Activated CD4-positive, alpha-beta T cell treated with anti-CD3 and anti-CD28 coated beads for 36 hours (primary cell): ENCODE results near the gene CDC42BPB. TPM values are rescaled to one million over a fixed set of nuclear protein-coding genes. Genes with fewer than 3 reads are reported as not detected.

Experiments
- ATAC-seq: fragments of 200-7000 bp; cut with Tn5 transposase; one replicate; pipeline ENCODE4 v1.10.0; 2021; ENCODE audit warnings: mild to moderate bottlenecking, moderate library complexity
- CTCF ChIA-PET: fragments of 350-600 bp; sonication (Branson Sonifier 250); formaldehyde crosslinking; loops from one replicate; lab custom pipeline; 2021; ENCODE audit warnings: antibody characterized with exemption; lab: Charles Lee
- POLR2A ChIA-PET: fragments of 350-600 bp; sonication (Branson Sonifier 250); formaldehyde crosslinking; loops from one replicate; lab custom pipeline; 2021; ENCODE audit warnings: antibody characterized with exemption, inconsistent platforms; lab: Charles Lee
- DNase-seq: peaks from one replicate; pipeline ENCODE4 v3.0.0-alpha.2; 2020
- H3K27ac Mint-ChIP-seq: one replicate; pipeline ENCODE4 v1.8.0; 2021; ENCODE audit warnings: mixed read lengths
- H3K27me3 Mint-ChIP-seq: one replicate; pipeline ENCODE4 v1.8.0; 2021; ENCODE audit warnings: mixed read lengths
- H3K36me3 Mint-ChIP-seq: one replicate; pipeline ENCODE4 v1.8.0; 2021; ENCODE audit warnings: low read depth, mixed read lengths
- H3K4me1 Mint-ChIP-seq: one replicate; pipeline ENCODE4 v1.8.0; 2021; ENCODE audit warnings: mixed read lengths
- H3K4me3 Mint-ChIP-seq: one replicate; pipeline ENCODE4 v1.8.0; 2021; ENCODE audit warnings: mild to moderate bottlenecking, moderate library complexity, mixed read lengths
- H3K9me3 Mint-ChIP-seq: one replicate; pipeline ENCODE4 v1.8.0; 2021; ENCODE audit warnings: low read depth, mixed read lengths
- intact Hi-C, 2 experiments: fragments of 100-400 bp; cut with DNase I in 1 of 2; cut with micrococcal nuclease in 1 of 2; formaldehyde crosslinking; loops; one replicate each; pipeline versions ENCODE4 v1.14.2 to v1.15.1; 2022 to 2024; cut with DNase I, micrococcal nuclease
- total RNA-seq, 2 experiments: library from RNA; stranded (reverse); gene quantifications; one replicate each; pipeline ENCODE4 v1.2.3, GENCODE V29; 2021

The CDC42BPB gene
- total RNA-seq, 2 experiments from 2014 or later: 4.0 to 4.4 TPM

DNA sequence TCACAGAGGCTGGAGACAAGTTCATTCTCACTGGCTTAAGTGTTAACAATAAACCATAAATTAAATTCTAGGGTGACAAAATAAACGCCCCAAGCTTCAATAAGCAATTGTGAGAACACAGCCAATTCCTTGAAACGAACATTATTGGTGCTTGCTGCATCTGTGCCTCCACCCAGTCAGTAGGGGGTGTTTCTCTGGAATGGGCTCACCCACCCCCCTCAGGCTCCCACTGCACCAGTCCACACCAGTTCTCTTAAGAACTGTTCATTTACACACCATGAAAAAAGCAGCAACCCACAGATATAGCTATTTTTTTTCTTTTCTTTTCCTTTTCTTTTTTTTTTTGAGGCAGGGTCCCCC is 34.7 kb downstream of the CDC42BPB start:
- ChIA-PET POLR2A (no interaction called here), CTCF (no interaction called here)
- no peaks in the 10 kb centered on the region for H3K4me1 Mint-ChIP-seq
- no peak overlapping the region for H3K4me3 Mint-ChIP-seq
- no peaks in the 10 kb centered on the region for H3K36me3 Mint-ChIP-seq
- H3K9me3 Mint-ChIP-seq: no peaks in the 10 kb centered on the region
- intact Hi-C loops: no loop called here
- no peak overlapping the region for H3K27ac Mint-ChIP-seq
- ATAC-seq (no peak), DNase-seq (no peak)
- H3K27me3 Mint-ChIP-seq: peaks cover 9% of the 10 kb centered on the region

DNA sequence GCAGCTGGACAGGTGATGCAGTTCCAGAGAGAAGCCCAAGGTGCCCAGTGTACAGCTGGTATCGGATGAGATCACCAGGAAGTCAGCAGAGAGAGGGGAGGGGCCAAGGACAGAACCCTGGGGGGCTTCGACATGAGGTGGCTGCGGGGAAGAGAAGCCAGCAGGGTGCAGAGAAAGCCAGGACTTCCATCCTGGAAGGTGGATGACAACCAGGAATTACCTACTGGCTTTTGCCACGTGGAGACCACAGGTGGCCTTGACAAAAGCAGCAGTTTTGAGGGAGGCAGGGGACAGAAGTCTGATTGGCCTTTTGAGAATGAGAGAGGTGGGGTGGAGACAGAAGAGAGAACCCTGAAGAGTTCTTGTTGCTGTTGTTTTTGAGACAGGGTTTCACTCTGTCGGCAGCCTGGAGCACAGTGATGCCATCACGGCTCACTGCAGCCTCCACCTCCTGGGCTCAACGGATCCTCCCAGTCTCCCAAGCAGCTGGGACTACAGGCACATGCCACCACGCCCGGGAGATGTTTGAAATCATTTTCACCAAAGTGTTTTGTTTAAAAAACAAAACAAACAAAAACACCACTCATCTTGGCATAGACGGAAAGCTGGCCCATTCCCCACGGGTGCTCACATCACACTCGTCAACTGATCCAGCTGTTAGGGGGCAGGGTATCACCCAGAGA is 35.2 kb downstream of the CDC42BPB start:
- ChIA-PET POLR2A (no interaction called here), CTCF (no interaction called here)
- intact Hi-C loops: no loop called here
- Mint-ChIP-seq H3K27ac (no peak overlapping the region), H3K9me3 (no peaks in the 10 kb centered on the region), H3K27me3 (peaks cover 9% of the 10 kb centered on the region), H3K4me1 (no peaks in the 10 kb centered on the region), H3K36me3 (no peaks in the 10 kb centered on the region), H3K4me3 (no peak overlapping the region)
- no peak for ATAC-seq
- no peak for DNase-seq

DNA sequence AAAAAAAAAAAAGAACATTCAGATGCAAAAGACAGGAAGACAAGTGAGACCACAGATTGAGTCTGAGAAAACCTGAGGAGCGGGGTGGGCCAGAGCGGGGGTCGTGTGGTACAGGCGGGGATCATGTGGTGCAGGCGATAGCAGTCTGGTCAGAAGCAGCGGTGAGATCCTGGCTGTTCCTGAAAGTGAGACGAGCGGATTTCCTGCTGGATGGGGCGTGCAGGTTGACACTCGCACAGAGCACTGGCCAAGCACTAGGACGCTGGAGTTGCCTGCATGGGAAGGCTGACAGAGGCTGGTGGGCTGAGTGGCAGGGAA is 35.7 kb downstream of the CDC42BPB start:
- no peaks in the 10 kb centered on the region for H3K4me1 Mint-ChIP-seq
- peaks cover 6% of the 10 kb centered on the region for H3K27me3 Mint-ChIP-seq
- POLR2A ChIA-PET: no interaction called here
- DNase-seq (no peak), ATAC-seq (no peak)
- intact Hi-C loops: no loop called here
- CTCF ChIA-PET: no interaction called here
- no peaks in the 10 kb centered on the region for H3K9me3 Mint-ChIP-seq
- H3K4me3 Mint-ChIP-seq: no peak overlapping the region
- no peaks in the 10 kb centered on the region for H3K36me3 Mint-ChIP-seq
- no peak overlapping the region for H3K27ac Mint-ChIP-seq

DNA sequence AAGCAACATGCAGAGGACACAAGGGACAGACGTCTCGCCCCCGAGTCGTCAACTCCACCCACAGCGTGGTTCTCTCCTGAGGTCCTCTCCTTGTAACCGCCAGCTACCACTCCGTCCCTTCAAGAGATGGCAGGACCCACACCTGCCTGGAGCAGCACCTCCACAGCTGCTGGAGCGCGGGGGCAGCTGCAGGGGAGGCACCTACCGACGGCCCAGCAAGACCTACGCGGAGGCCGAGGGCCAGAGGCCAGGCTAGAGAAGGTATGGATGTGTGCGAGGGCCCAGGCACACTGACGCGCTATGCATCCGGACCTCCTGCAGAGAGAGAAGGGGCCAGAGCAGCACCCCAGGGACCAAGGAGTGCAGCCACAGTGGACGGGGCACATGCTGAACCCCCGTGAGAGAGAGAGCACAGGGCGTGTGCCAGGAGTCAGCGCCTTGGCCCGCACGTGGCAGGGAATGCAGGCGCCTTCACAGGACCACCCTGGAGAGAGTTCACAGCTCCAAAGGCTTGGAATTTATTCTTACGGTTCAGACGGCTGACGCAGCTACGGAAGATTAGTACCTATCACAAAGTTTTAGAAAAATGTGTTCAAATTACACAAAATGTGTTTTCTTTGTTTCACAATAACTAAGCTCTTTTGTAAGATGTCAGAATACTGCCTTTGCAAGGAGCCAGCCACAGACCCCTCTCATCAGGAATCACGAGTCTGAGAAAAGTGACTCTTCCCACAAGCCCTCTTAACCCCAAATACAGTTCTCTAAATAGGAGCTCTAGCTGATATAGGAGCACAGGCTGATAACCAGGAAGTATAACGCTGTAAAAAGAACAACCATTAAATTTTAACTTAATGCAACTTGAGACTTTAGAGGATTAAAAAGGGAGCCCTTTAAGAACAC is 36.8 kb downstream of the CDC42BPB start:
- intact Hi-C loops: no loop called here
- POLR2A ChIA-PET: no interaction called here
- no peak for DNase-seq
- Mint-ChIP-seq H3K9me3 (no peaks in the 10 kb centered on the region), H3K4me1 (no peaks in the 10 kb centered on the region), H3K27me3 (peaks cover 6% of the 10 kb centered on the region), H3K27ac (no peak overlapping the region), H3K4me3 (no peak overlapping the region), H3K36me3 (no peaks in the 10 kb centered on the region)
- no peak for ATAC-seq
- CTCF ChIA-PET: interaction anchor here (1.0 kb wide), 1 partner anchor 82 kb away, joined by 3 read pairs; no protein-coding TSS in a partner anchor

DNA sequence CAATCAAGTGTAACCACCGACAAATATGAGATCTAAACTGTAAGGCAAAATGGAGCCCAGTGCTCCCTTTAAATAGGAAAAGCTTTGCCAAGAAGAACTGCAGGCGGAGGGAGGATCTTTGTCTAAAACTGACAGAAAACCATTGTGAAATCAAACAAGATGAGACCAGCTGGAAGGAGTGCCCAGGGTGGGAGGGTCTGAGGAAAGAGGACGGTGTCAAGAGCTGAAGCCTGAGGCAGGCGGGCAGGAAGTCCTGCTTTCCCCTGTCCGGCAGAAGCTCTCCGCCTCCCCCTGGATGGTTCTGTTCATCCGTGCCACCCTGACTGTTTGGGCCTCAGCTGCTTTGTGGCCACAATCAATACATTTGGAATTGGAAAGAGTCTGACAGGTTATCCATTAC is 37.5 kb downstream of the CDC42BPB start:
- POLR2A ChIA-PET: no interaction called here

DNA sequence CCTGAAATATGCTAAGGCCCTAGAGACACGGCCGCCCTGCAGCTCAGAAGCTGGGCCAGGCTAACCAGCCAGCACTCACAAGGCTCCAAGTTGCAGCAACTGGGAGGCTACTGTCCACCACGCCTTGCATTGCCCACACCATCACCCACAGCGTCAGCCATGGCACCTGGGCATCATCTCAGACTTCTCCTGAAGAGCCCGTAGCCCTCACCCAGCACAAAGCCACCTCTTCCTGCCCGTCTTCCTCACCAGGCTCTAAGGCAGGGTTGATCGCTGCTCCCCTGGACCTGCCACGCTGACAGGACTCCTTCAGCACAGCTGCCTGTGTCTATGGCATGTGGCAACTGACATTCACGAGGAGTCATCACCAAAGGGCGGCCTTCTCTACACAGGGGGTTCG is 38.1 kb downstream of the CDC42BPB start:
- peaks cover 8% of the 10 kb centered on the region for H3K4me1 Mint-ChIP-seq
- no peak for DNase-seq
- intact Hi-C loops: no loop called here
- no peak for ATAC-seq
- no peaks in the 10 kb centered on the region for H3K36me3 Mint-ChIP-seq
- H3K4me3 Mint-ChIP-seq: no peak overlapping the region
- POLR2A ChIA-PET: no interaction called here
- CTCF ChIA-PET: no interaction called here
- peaks cover 6% of the 10 kb centered on the region for H3K27me3 Mint-ChIP-seq
- H3K27ac Mint-ChIP-seq: no peak overlapping the region
- no peaks in the 10 kb centered on the region for H3K9me3 Mint-ChIP-seq

More for the DNA sequence above, 37.5 kb downstream of the CDC42BPB start:
- DNase-seq (no peak), ATAC-seq (no peak)
- Mint-ChIP-seq H3K27me3 (peaks cover 6% of the 10 kb centered on the region), H3K36me3 (no peaks in the 10 kb centered on the region), H3K9me3 (no peaks in the 10 kb centered on the region), H3K4me1 (peaks cover 2% of the 10 kb centered on the region), H3K4me3 (no peak overlapping the region), H3K27ac (no peak overlapping the region)
- intact Hi-C loops: no loop called here
- CTCF ChIA-PET: interaction anchor here (1.0 kb wide), 1 partner anchor 82 kb away, joined by 3 read pairs; no protein-coding TSS in a partner anchor

DNA sequence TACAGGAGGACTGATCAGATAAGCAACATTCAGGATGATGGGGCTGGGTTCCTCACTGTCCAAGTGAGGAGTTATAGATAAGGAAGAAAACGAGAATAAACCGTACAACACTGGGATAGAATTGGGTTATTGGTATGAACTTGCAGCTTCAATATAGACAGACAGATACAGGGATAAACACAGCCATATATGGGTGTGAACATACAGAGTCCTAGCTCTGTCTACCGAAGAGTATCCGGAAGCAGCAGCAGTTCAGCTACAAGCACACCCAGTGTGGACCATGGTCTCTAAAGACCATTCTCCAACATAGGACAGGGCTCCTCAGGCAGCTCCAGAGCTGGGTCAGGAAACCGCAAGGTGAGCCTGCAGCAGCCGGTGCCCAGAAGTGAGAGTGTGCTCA is 40.8 kb downstream of the CDC42BPB start:
- ChIA-PET POLR2A (no interaction called here), CTCF (interaction anchor here (0.6 kb wide), 1 partner anchor 920 kb away, joined by 3 read pairs; no protein-coding TSS in a partner anchor)
- H3K27ac Mint-ChIP-seq: no peak overlapping the region
- no peaks in the 10 kb centered on the region for H3K9me3 Mint-ChIP-seq
- no peak overlapping the region for H3K4me3 Mint-ChIP-seq
- intact Hi-C loops: no loop called here
- ATAC-seq: no peak
- H3K36me3 Mint-ChIP-seq: no peaks in the 10 kb centered on the region
- H3K27me3 Mint-ChIP-seq: no peaks in the 10 kb centered on the region
- peaks cover 8% of the 10 kb centered on the region for H3K4me1 Mint-ChIP-seq
- no peak for DNase-seq

DNA sequence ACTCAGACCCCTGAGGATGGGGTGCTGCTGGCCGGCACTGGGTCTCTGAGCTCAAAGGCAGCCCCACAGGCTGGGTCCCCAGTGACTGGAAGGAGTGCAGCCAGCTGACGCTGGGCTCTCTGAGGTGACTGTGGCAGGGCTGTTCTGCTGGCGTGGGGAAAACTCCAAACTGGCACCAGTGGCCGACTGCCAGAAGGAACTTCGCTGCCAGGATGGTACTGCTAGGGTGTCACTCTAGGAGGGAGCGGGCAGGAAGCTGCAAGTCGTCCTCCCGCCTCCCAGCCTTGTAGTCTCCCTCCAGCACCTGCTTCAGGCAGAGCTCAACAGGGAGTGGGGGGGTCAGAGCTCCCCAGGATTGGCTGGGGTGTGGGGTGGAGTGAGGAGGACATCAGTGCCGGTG is 41.3 kb downstream of the CDC42BPB start:
- Mint-ChIP-seq H3K9me3 (no peaks in the 10 kb centered on the region), H3K4me3 (no peak overlapping the region), H3K36me3 (no peaks in the 10 kb centered on the region), H3K4me1 (peaks cover 8% of the 10 kb centered on the region), H3K27ac (no peak overlapping the region), H3K27me3 (no peaks in the 10 kb centered on the region)
- ATAC-seq: no peak
- ChIA-PET CTCF (interaction anchor here (0.6 kb wide), 2 partner anchors 321 to 921 kb away, joined by 3 read pairs; no protein-coding TSS in a partner anchor), POLR2A (no interaction called here)
- DNase-seq: no peak
- intact Hi-C loops: no loop called here

DNA sequence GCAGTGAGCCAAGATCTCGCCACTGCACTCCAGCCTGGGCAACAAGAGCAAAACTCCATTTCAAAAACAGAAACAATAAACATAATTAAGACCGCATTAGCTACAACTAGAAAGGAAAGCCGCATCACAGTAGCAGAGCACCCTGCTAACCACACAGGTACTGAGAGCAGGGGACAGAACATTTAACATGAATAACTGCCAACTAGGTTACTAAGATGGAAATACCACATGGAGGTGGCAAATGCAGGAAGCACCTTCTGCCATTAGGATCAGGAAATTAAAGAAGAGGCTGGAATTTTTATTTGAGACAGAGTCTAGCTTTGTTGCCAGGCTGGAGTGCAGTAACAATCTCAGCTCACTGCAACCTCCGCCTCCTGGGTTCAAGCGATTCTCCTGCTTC is 41.9 kb downstream of the CDC42BPB start:
- H3K27ac Mint-ChIP-seq: no peak overlapping the region

DNA sequence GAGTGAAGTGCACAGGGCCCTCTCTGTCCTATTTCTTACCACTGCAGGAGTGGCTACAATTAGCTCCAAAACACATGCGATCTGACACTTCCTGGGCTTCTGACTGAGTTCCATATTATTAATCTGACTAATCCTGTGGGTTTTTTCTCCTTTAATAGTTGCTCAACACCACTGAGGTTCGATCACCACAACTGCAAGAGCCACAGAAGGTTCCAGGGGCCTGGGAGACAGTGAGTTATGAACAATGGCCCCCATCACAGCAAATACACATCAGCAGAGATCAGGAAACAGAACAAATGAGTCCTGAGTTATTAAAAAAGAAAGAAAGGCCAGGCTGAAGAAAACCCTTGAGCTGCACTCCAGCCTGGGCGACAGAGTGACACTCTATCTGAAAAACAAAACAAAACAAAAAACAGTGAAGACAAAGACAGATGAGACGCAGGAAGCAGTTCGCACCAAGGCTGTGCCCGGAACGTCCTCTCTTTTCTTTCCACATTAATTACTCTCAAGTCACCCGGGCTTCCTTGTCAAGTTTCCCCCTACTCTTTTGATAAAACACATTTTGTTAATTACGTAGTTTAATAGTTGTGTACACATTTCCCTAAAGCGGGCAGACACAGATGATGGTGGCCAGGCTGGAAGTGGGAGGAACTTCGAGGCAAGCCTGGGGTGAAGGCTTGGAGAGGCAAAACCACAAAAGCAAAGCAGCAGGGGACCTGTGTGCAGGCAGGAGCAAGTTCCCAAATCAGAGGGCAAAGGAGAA is 42.7 kb downstream of the CDC42BPB start:
- no peaks in the 10 kb centered on the region for H3K27me3 Mint-ChIP-seq
- intact Hi-C loops: no loop called here
- H3K4me3 Mint-ChIP-seq: no peak overlapping the region
- no peaks in the 10 kb centered on the region for H3K36me3 Mint-ChIP-seq
- H3K4me1 Mint-ChIP-seq: peaks cover 8% of the 10 kb centered on the region
- no peaks in the 10 kb centered on the region for H3K9me3 Mint-ChIP-seq
- ChIA-PET CTCF (no interaction called here), POLR2A (no interaction called here)
- ATAC-seq (peak; percentile 44), DNase-seq (no peak)
- H3K27ac Mint-ChIP-seq: peak overlapping the region; percentile 1

More for the DNA sequence above, 41.9 kb downstream of the CDC42BPB start:
- Mint-ChIP-seq H3K4me3 (no peak overlapping the region), H3K4me1 (peaks cover 8% of the 10 kb centered on the region), H3K9me3 (no peaks in the 10 kb centered on the region), H3K36me3 (no peaks in the 10 kb centered on the region), H3K27me3 (no peaks in the 10 kb centered on the region)
- ATAC-seq (no peak), DNase-seq (no peak)
- POLR2A ChIA-PET: no interaction called here
- CTCF ChIA-PET: interaction anchor here (0.6 kb wide), 1 partner anchor 321 kb away, joined by 3 read pairs; no protein-coding TSS in a partner anchor
- intact Hi-C loops: no loop called here

DNA sequence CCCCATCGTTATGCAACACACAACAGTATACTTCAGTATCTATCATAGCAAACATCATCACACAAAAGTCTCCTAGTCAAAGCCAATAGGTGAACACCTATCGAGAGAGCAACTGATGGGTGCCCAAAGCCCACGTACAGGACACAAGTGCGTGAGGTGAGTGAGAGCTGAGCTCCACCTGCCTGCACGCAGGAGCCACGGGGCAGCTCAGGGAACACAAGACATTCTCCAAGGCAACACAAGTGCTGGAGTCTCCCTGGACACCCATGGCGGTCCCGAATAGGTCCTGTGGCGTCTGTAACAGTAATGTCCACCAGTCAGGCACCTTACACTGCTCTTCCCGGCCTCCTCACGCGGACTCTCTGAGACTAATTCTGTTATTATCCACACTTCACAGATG is 44.3 kb downstream of the CDC42BPB start:
- intact Hi-C loops: no loop called here
- no peaks in the 10 kb centered on the region for H3K36me3 Mint-ChIP-seq
- peaks cover 8% of the 10 kb centered on the region for H3K4me1 Mint-ChIP-seq
- no peaks in the 10 kb centered on the region for H3K9me3 Mint-ChIP-seq
- ATAC-seq (no peak), DNase-seq (no peak)
- H3K27me3 Mint-ChIP-seq: no peaks in the 10 kb centered on the region
- ChIA-PET CTCF (no interaction called here), POLR2A (no interaction called here)
- no peak overlapping the region for H3K27ac Mint-ChIP-seq
- H3K4me3 Mint-ChIP-seq: no peak overlapping the region
